ENCODE data around the gene TAS1R1.

DNA sequence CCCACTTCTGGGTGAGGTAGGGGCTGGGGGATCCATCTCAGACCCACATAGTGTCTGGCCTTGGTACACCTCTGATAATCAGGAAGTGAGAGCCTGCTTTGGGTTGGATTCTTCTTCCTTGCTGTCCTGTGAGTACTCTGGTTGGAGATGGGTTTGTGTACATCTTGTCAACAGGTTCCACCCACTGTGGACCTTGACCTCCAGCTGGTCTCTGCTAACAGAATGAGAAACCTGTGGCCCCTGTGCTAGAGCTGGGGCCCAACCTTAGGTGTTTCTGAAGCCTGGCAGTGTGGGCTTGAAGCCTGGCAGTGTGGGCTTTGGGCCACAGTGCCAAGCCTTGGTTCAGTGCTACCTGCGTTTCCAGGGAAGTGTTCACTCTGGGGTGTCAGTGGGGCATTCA lies 27.3 kb downstream of the TAS1R1 start:
- TF ChIP-seq, protein P1, sequence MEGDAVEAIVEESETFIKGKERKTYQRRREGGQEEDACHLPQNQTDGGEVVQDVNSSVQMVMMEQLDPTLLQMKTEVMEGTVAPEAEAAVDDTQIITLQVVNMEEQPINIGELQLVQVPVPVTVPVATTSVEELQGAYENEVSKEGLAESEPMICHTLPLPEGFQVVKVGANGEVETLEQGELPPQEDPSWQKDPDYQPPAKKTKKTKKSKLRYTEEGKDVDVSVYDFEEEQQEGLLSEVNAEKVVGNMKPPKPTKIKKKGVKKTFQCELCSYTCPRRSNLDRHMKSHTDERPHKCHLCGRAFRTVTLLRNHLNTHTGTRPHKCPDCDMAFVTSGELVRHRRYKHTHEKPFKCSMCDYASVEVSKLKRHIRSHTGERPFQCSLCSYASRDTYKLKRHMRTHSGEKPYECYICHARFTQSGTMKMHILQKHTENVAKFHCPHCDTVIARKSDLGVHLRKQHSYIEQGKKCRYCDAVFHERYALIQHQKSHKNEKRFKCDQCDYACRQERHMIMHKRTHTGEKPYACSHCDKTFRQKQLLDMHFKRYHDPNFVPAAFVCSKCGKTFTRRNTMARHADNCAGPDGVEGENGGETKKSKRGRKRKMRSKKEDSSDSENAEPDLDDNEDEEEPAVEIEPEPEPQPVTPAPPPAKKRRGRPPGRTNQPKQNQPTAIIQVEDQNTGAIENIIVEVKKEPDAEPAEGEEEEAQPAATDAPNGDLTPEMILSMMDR (IDR thresholded peaks at IDR 0.05; ENCODE audit: poor library complexity, severe bottlenecking): no peak
- no peak for TF ChIP-seq EP300 (conservative IDR thresholded peaks at IDR 0.05; ENCODE audit: poor library complexity, severe bottlenecking)
- no peak for TF ChIP-seq EZH2 (IDR thresholded peaks at IDR 0.05; ENCODE audit: borderline replicate concordance, insufficient read depth, low read length, poor library complexity, severe bottlenecking)

All from neural cell (in vitro differentiated cells).